ENCODE results near the gene ATF6. TPM values are rescaled to one million over a fixed set of nuclear protein-coding genes. Genes with fewer than 3 reads are reported as not detected.
"Not testable (repeated sequence)": the region's sequence is repeated elsewhere in the genome, so short reads cannot be mapped to it uniquely, and the experiment has no call there.

The ATF6 gene
- polyA plus RNA-seq, 4 donors = 27.0 to 37.5 (median 32.4) TPM

- DNase-seq (ENCODE audit: low read depth in 4 of 4, low spot score in 3 of 4) = no peak
Observed at GRCh38 chr1:161773791-161774190, 7.7 kb downstream of the ATF6 start.

GRCh38 chr1:161777261-161777660, 11.1 kb downstream of the ATF6 start:
- no peak for DNase-seq (ENCODE audit: low read depth in 4 of 4, low spot score in 3 of 4)

- no peak for DNase-seq (ENCODE audit: low read depth in 4 of 4, low spot score in 3 of 4)
Observed at GRCh38 chr1:161778522-161778921, 12.4 kb downstream of the ATF6 start.

- no peak for DNase-seq (ENCODE audit: low read depth in 4 of 4, low spot score in 3 of 4)
Observed at GRCh38 chr1:161779393-161779792, 13.3 kb downstream of the ATF6 start.

GRCh38 chr1:161781995-161782394, 15.9 kb downstream of the ATF6 start:
- no peak for DNase-seq (ENCODE audit: low read depth in 4 of 4, low spot score in 3 of 4)

- DNase-seq (ENCODE audit: low read depth in 4 of 4, low spot score in 3 of 4) = no peak
Observed at GRCh38 chr1:161782886-161783285, 16.8 kb downstream of the ATF6 start.

GRCh38 chr1:161784968-161785367, 18.8 kb downstream of the ATF6 start:
- no peak for DNase-seq (ENCODE audit: low read depth in 4 of 4, low spot score in 3 of 4)

- no peak for DNase-seq (ENCODE audit: low read depth in 4 of 4, low spot score in 3 of 4)
Observed at GRCh38 chr1:161787355-161787754, 21.2 kb downstream of the ATF6 start.

GRCh38 chr1:161790587-161791317, 24.6 kb downstream of the ATF6 start:
- DNase-seq (ENCODE audit: low read depth in 4 of 4, low spot score in 3 of 4) = no peak

- DNase-seq (ENCODE audit: low read depth in 4 of 4, low spot score in 3 of 4) = no peak
Observed at GRCh38 chr1:161791904-161792655, 26.0 kb downstream of the ATF6 start.

- DNase-seq (ENCODE audit: low read depth in 4 of 4, low spot score in 3 of 4) = peak in 3 of 4 donors; percentile 14 to 33 (median 29)
Observed at GRCh38 chr1:161792740-161793139, 26.6 kb downstream of the ATF6 start.

- DNase-seq (ENCODE audit: low read depth in 4 of 4, low spot score in 3 of 4) = no peak
Observed at GRCh38 chr1:161799792-161800191, 33.7 kb downstream of the ATF6 start.

GRCh38 chr1:161801955-161802354, 35.8 kb downstream of the ATF6 start:
- DNase-seq (ENCODE audit: low read depth in 4 of 4, low spot score in 3 of 4) = no peak

- DNase-seq (ENCODE audit: low read depth in 4 of 4, low spot score in 3 of 4) = no peak
Observed at GRCh38 chr1:161803181-161803580, 37.1 kb downstream of the ATF6 start.

GRCh38 chr1:161805399-161806197, 39.5 kb downstream of the ATF6 start:
- DNase-seq (ENCODE audit: low read depth in 4 of 4, low spot score in 3 of 4) = no peak

GRCh38 chr1:161809202-161809601, 43.1 kb downstream of the ATF6 start:
- DNase-seq (ENCODE audit: low read depth in 4 of 4, low spot score in 3 of 4) = not testable (repeated sequence)

- not testable (repeated sequence) for DNase-seq (ENCODE audit: low read depth in 4 of 4, low spot score in 3 of 4)
Observed at GRCh38 chr1:161809656-161810055, 43.5 kb downstream of the ATF6 start.

GRCh38 chr1:161810780-161811179, 44.7 kb downstream of the ATF6 start:
- DNase-seq (ENCODE audit: low read depth in 4 of 4, low spot score in 3 of 4) = no peak

- DNase-seq (ENCODE audit: low read depth in 4 of 4, low spot score in 3 of 4) = no peak
Observed at GRCh38 chr1:161816201-161816600, 50.1 kb downstream of the ATF6 start.

- peak in 1 of 4 donors; percentile 3 for DNase-seq (ENCODE audit: low read depth in 4 of 4, low spot score in 3 of 4)
Observed at GRCh38 chr1:161817176-161817730, 51.1 kb downstream of the ATF6 start.

- DNase-seq (ENCODE audit: low read depth in 4 of 4, low spot score in 3 of 4) = no peak
Observed at GRCh38 chr1:161820914-161821313, 54.8 kb downstream of the ATF6 start.
